PC-9 (cell line): ENCODE results near the gene MLN.

Experiments
- EZH2 ChIP-seq: fragments of 200-600 bp; sonication (generic); IDR thresholded peaks from 2 replicates; pipeline ENCODE4 v1.8.0; 2017; ENCODE audit warnings: antibody characterized with exemption, low read depth
- TF ChIP-seq, protein P1 (sequence below): fragments of 200-600 bp; sonication (generic); conservative IDR thresholded peaks from 2 replicates; pipeline ENCODE4 v1.6.1; 2017; ENCODE audit warnings: mixed run types, antibody characterized with exemption, mild to moderate bottlenecking, moderate library complexity

DNA sequence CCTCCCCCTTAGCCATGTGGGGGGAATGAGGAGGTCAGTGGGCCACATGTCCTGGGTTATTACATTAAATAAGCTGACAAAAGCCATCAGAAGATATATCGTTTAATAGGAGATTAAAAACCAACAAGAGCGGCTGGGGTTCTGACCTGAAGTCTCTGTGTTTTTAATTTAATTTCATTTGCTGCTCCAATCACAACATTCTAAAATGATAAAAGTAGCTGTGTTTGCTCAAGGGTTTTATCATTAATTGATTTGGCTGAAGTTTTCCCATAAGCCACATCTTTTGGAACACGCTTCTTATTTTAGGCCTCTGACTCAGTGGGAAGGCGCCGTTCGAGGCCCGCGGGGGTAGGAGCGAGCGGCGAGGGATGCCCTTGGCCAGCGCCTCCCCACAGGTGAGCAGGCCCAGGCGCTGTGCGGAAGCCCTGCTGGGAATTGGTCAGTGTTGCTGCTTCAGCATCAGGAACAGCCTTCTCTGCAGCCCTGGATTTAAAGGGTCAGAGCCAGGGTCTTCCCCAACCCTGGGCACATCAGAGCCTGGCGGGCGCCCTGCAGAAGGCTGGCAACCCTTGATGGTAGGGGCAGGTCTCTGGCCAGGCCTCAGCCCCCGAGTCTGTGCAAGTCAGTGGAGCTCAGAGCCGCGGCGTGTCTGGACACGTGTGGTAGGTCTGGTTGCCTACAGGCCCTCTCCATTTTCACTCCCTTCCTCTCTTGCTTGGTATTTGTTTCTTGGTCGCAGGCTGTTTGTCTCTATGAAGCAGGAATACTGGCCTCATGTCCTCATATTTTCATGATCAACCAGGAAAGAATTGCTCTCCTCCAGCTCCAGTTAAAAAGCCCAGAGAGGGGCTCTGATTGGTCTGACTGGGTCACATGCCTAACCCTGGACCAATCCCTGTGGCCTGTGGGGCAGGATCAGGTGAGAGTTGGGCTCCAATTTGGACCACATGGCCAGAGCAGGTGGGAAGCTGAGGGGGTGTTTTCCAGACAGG lies 30.9 kb upstream of the MLN start:
- TF ChIP-seq, protein P1, sequence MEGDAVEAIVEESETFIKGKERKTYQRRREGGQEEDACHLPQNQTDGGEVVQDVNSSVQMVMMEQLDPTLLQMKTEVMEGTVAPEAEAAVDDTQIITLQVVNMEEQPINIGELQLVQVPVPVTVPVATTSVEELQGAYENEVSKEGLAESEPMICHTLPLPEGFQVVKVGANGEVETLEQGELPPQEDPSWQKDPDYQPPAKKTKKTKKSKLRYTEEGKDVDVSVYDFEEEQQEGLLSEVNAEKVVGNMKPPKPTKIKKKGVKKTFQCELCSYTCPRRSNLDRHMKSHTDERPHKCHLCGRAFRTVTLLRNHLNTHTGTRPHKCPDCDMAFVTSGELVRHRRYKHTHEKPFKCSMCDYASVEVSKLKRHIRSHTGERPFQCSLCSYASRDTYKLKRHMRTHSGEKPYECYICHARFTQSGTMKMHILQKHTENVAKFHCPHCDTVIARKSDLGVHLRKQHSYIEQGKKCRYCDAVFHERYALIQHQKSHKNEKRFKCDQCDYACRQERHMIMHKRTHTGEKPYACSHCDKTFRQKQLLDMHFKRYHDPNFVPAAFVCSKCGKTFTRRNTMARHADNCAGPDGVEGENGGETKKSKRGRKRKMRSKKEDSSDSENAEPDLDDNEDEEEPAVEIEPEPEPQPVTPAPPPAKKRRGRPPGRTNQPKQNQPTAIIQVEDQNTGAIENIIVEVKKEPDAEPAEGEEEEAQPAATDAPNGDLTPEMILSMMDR = no peak
- no peak for TF ChIP-seq EZH2
